A549 treated with CORT108297 at 1 μM for 4 hours (cell line): Measurements from ENCODE around the gene HYAL3. TPM values are rescaled to one million over a fixed set of nuclear protein-coding genes. Genes with fewer than 3 reads are reported as not detected.

Experiments
- total RNA-seq: library from RNA; stranded (reverse); fragments of 200-300 nt; extraction: Qiagen RNA extraction; gene quantifications from 5 replicates; pipeline ENCODE4 v1.2.3, GENCODE V29; 2022

HYAL3 gene
- 7.0 to 9.6 TPM (median 8.9 TPM) in 5 replicates for total RNA-seq

GRCh38 chr3:50298836-50299637, at the start of gene HYAL3, which contains the start of gene NAA80:
Gene HYAL3 (minus strand): TSS chr3:50299405. CDS start chr3:50295602, 3,803 bp downstream.
Gene NAA80 (minus strand): TSS chr3:50299405. CDS start chr3:50297463, 1,942 bp downstream.

GRCh38 chr3:50345586-50346234, 46.5 kb upstream of the HYAL3 start, which contains the start of gene ZMYND10:
Gene ZMYND10 (minus strand): TSS chr3:50345732. CDS start chr3:50345579, 153 bp downstream.

GRCh38 chr3:50340448-50341329, 41.5 kb upstream of the HYAL3 start, which contains the start of gene RASSF1:
Gene RASSF1 (minus strand): TSS chr3:50340836. CDS start chr3:50340805, 31 bp downstream.

GRCh38 chr3:50327943-50328691, 28.9 kb upstream of the HYAL3 start, which contains the start of gene TUSC2:
Gene TUSC2 (minus strand): TSS chr3:50328223. CDS start chr3:50328099, 124 bp downstream.

GRCh38 chr3:50322386-50323091, 23.3 kb upstream of the HYAL3 start, which contains the start of gene HYAL2:
Gene HYAL2 (minus strand): TSS chr3:50322745. CDS start chr3:50320489, 2,256 bp downstream.

GRCh38 chr3:50303013-50303815, 4.0 kb upstream of the HYAL3 start, which contains the start of gene HYAL1:
Gene HYAL1 (minus strand): TSS chr3:50303574. CDS start chr3:50302956, 618 bp downstream.

GRCh38 chr3:50292159-50293078, 6.8 kb downstream of the HYAL3 start, which contains the start of gene IFRD2:
Gene IFRD2 (minus strand): TSS chr3:50292429. CDS start chr3:50292274, 155 bp downstream.

GRCh38 chr3:50278880-50279224, 20.4 kb downstream of the HYAL3 start, which contains the start of gene LSMEM2:
Gene LSMEM2 (plus strand): TSS chr3:50279087. CDS start chr3:50279114, 27 bp downstream.

GRCh38 chr3:50268703-50269451, 30.3 kb downstream of the HYAL3 start, which contains the start of gene SEMA3B:
Gene SEMA3B (plus strand): TSS chr3:50269147. CDS start chr3:50269241, 94 bp downstream.

Other genes with a start within 250 kb of the HYAL3 start
- 30.1 to 36.0 TPM (median 33.7 TPM) in 5 replicates for gene RBM5, start 210.5 kb downstream of the HYAL3 start, total RNA-seq
- 7.0 to 12.2 TPM (median 10.6 TPM) in 5 replicates for gene SEMA3F, start 144.1 kb downstream of the HYAL3 start, total RNA-seq
- gene GNAT1, start 107.8 kb downstream of the HYAL3 start, total RNA-seq, result 0.06 TPM in 1 of 5 replicates, not detected in the others
- gene SLC38A3, start 94.1 kb downstream of the HYAL3 start, total RNA-seq, result 0.02 to 0.23 TPM (median 0.08 TPM) in 4 of 5 replicates, not detected in the other
- 34.4 to 48.3 TPM (median 45.0 TPM) in 5 replicates for gene GNAI2, start 63.2 kb downstream of the HYAL3 start, total RNA-seq
- gene SEMA3B, start 30.3 kb downstream of the HYAL3 start, total RNA-seq, result 5.6 to 10.6 TPM (median 8.3 TPM) in 5 replicates
- 0.09 TPM in 2 of 5 replicates, not detected in the others for gene LSMEM2, start 20.3 kb downstream of the HYAL3 start, total RNA-seq
- gene IFRD2, start 7.0 kb downstream of the HYAL3 start, total RNA-seq, result 72.3 to 104 TPM (median 92.6 TPM) in 5 replicates
- 4.6 to 7.6 TPM (median 7.1 TPM) in 5 replicates for gene NAA80, start within 50 bp of the HYAL3 start, total RNA-seq
- 0.37 to 0.52 TPM (median 0.44 TPM) in 5 replicates for gene HYAL1, start 4.2 kb upstream of the HYAL3 start, total RNA-seq
- gene HYAL2, start 23.3 kb upstream of the HYAL3 start, total RNA-seq, result 17.4 to 28.8 TPM (median 25.6 TPM) in 5 replicates
- gene TUSC2, start 28.8 kb upstream of the HYAL3 start, total RNA-seq, result 23.3 to 43.8 TPM (median 36.8 TPM) in 5 replicates
- 16.7 to 21.1 TPM (median 20.4 TPM) in 5 replicates for gene RASSF1, start 41.4 kb upstream of the HYAL3 start, total RNA-seq
- 0.93 to 1.8 TPM (median 1.1 TPM) in 5 replicates for gene ZMYND10, start 46.3 kb upstream of the HYAL3 start, total RNA-seq
- gene NPRL2, start 51.4 kb upstream of the HYAL3 start, total RNA-seq, result 12.2 to 15.4 TPM (median 13.0 TPM) in 5 replicates
- 14.7 to 22.9 TPM (median 22.3 TPM) in 5 replicates for gene CYB561D2, start 51.5 kb upstream of the HYAL3 start, total RNA-seq
- gene TMEM115, start 60.1 kb upstream of the HYAL3 start, total RNA-seq, result 37.7 to 48.2 TPM (median 47.5 TPM) in 5 replicates
- 0.46 to 0.54 TPM (median 0.51 TPM) in 5 replicates for gene CACNA2D2, start 204.2 kb upstream of the HYAL3 start, total RNA-seq